IMR-90 (cell line): Measurements from ENCODE around the gene CEMP1.

Source experiments
- BHLHE40 ChIP-seq: fragments of 150-350 bp; IDR thresholded peaks from 2 replicates; pipeline ENCODE4 v1.6.1; 2016; ENCODE audit warnings: mild to moderate bottlenecking, low read depth, low read length
- CEBPB ChIP-seq: IDR thresholded peaks from 2 replicates; pipeline ENCODE4 v1.6.1; 2012; ENCODE audit warnings: low read depth, low read length, improper control_type of control experiment
- CTCF ChIP-seq: conservative IDR thresholded peaks from 2 replicates; pipeline ENCODE4 v1.5.1; 2012; ENCODE audit warnings: mild to moderate bottlenecking, low read depth, low read length, improper control_type of control experiment
- MAFK ChIP-seq: IDR thresholded peaks from 2 replicates; pipeline ENCODE4 v1.6.1; 2012; ENCODE audit warnings: low read depth, low read length, improper control_type of control experiment
- MXI1 ChIP-seq: IDR thresholded peaks from 2 replicates; pipeline ENCODE4 v1.6.1; 2012; ENCODE audit warnings: low read depth, mild to moderate bottlenecking, low read length, moderate library complexity, borderline replicate concordance
- POLR2A ChIP-seq: IDR thresholded peaks from 2 replicates; pipeline ENCODE4 v1.6.1; 2012; ENCODE audit warnings: mild to moderate bottlenecking, low read depth, low read length
- RCOR1 ChIP-seq: IDR thresholded peaks from 2 replicates; pipeline ENCODE4 v1.6.1; 2012; ENCODE audit warnings: mild to moderate bottlenecking, low read length, improper control_type of control experiment; ENCODE audit not compliant: insufficient replicate concordance
- USF2 ChIP-seq: fragments of 150-350 bp; IDR thresholded peaks from 2 replicates; pipeline ENCODE4 v1.6.1; 2017; ENCODE audit warnings: mild to moderate bottlenecking, antibody characterized with exemption, low read length, low read depth

- TF ChIP-seq POLR2A, result no peak
- TF ChIP-seq CTCF, result no peak
- no peak for TF ChIP-seq USF2
- no peak for TF ChIP-seq CEBPB
- no peak for TF ChIP-seq BHLHE40
- TF ChIP-seq MXI1, result no peak
- TF ChIP-seq MAFK, result no peak
- no peak for TF ChIP-seq RCOR1
Observed at GRCh38 chr16:2531371-2531695, at the start of gene CEMP1.
